Activated B cell treated with CpG ODN at 0.5 μM for 24 hours (primary cell): Measurements from ENCODE around the gene FAM78A. TPM values are rescaled to one million over a fixed set of nuclear protein-coding genes. Genes with fewer than 3 reads are reported as not detected.
"Not testable (repeated sequence)": the region's sequence is repeated elsewhere in the genome, so short reads cannot be mapped to it uniquely, and the experiment has no call there.

Experiments
- ATAC-seq: fragments of 200-7000 bp; cut with Tn5 transposase; one replicate; pipeline ENCODE4 v1.10.0; 2021; ENCODE audit warnings: low read depth, mild to moderate bottlenecking, moderate library complexity
- CTCF ChIA-PET: fragments of 350-600 bp; sonication (Branson Sonifier 250); formaldehyde crosslinking; loops from one replicate; lab custom pipeline; 2021; ENCODE audit warnings: antibody characterized with exemption; lab: Charles Lee
- POLR2A ChIA-PET: fragments of 350-600 bp; sonication (Branson Sonifier 250); formaldehyde crosslinking; loops from one replicate; lab custom pipeline; 2021; ENCODE audit warnings: antibody characterized with exemption; lab: Charles Lee
- DNase-seq: peaks from one replicate; pipeline ENCODE4 v3.0.0; 2022
- H3K27ac Mint-ChIP-seq: one replicate; pipeline ENCODE4 v1.8.0; 2020; ENCODE audit warnings: mixed read lengths
- H3K27me3 Mint-ChIP-seq: one replicate; pipeline ENCODE4 v1.8.0; 2021; ENCODE audit warnings: mixed read lengths
- H3K36me3 Mint-ChIP-seq: one replicate; pipeline ENCODE4 v1.8.0; 2021; ENCODE audit warnings: low read depth, mixed read lengths
- H3K4me1 Mint-ChIP-seq: one replicate; pipeline ENCODE4 v1.8.0; 2021; ENCODE audit warnings: mixed read lengths
- H3K4me3 Mint-ChIP-seq: one replicate; pipeline ENCODE4 v1.8.0; 2020; ENCODE audit warnings: mild to moderate bottlenecking, mixed read lengths
- H3K9me3 Mint-ChIP-seq: one replicate; pipeline ENCODE4 v1.8.0; 2020; ENCODE audit warnings: mixed read lengths
- CTCF ChIP-seq: fragments of 200-600 bp; IDR thresholded peaks from one replicate; pipeline ENCODE4 v1.8.0; 2022; ENCODE audit warnings: antibody characterized with exemption, mild to moderate bottlenecking
- intact Hi-C: fragments of 100-400 bp; cut with micrococcal nuclease; formaldehyde crosslinking; loops from one replicate; pipeline ENCODE4 v1.15.1; 2024
- total RNA-seq: library from RNA; stranded (reverse); gene quantifications from 2 replicates; pipeline ENCODE4 v1.2.3, GENCODE V29; 2022

FAM78A gene
- total RNA-seq, 1 donor from 2014 or later = 22.9 TPM

- Mint-ChIP-seq H3K4me3 (no peak overlapping the region), H3K27me3 (no peaks in the 10 kb centered on the region), H3K4me1 (peaks cover 69% of the 10 kb centered on the region), H3K27ac (peak overlapping the region; percentile 73), H3K36me3 (peaks cover 43% of the 10 kb centered on the region), H3K9me3 (no peaks in the 10 kb centered on the region)
- no peak for TF ChIP-seq CTCF
- DNase-seq = no peak
- ChIA-PET CTCF (no interaction called here), POLR2A (interaction anchor here (0.7 to 1.2 kb wide), 2 partner anchors 12 to 14 kb away, joined by 3 to 6 read pairs; partner anchors contain the start of gene FAM78A)
- intact Hi-C loops = no loop called here
- no peak for ATAC-seq
Measured at GRCh38 chr9:131264231-131264630, 12.1 kb downstream of the FAM78A start.

- H3K36me3 Mint-ChIP-seq = peaks cover 43% of the 10 kb centered on the region
- peaks cover 64% of the 10 kb centered on the region for H3K4me1 Mint-ChIP-seq
- DNase-seq (no peak), ATAC-seq (no peak)
- POLR2A ChIA-PET = interaction anchor here (0.7 to 3.2 kb wide), 8 partner anchors 8 to 58 kb away, joined by 3 to 19 read pairs (median 7); partner anchors contain the start of gene FAM78A
- CTCF ChIA-PET = no interaction called here
- intact Hi-C loops = no loop called here
- no peak for TF ChIP-seq CTCF
- H3K4me3 Mint-ChIP-seq = no peak overlapping the region
- no peaks in the 10 kb centered on the region for H3K27me3 Mint-ChIP-seq
- H3K9me3 Mint-ChIP-seq = no peaks in the 10 kb centered on the region
- H3K27ac Mint-ChIP-seq = peak overlapping the region; percentile 77
Measured at GRCh38 chr9:131263701-131264100, 12.6 kb downstream of the FAM78A start.

GRCh38 chr9:131263033-131263343 lies 13.3 kb downstream of the FAM78A start:
- H3K4me3 Mint-ChIP-seq = peak overlapping the region; percentile 58
- ATAC-seq, DNase-seq, H3K27me3 Mint-ChIP-seq, intact Hi-C loops, H3K9me3 Mint-ChIP-seq, CTCF ChIA-PET: not testable (repeated sequence)
- peaks cover 57% of the 10 kb centered on the region for H3K4me1 Mint-ChIP-seq
- POLR2A ChIA-PET = interaction anchor here (0.7 to 3.2 kb wide), 9 partner anchors 8 to 466 kb away, joined by 3 to 19 read pairs (median 7); no protein-coding TSS in a partner anchor
- H3K36me3 Mint-ChIP-seq = peaks cover 46% of the 10 kb centered on the region
- H3K27ac Mint-ChIP-seq = peak overlapping the region; percentile 91

GRCh38 chr9:131262327-131263032 lies 13.8 kb downstream of the FAM78A start:
- ChIA-PET CTCF (interaction anchor here (0.7 kb wide), 1 partner anchor 56 kb away, joined by 3 read pairs; no protein-coding TSS in a partner anchor), POLR2A (interaction anchor here (0.7 to 14.9 kb wide), 7 partner anchors 8 to 467 kb away, joined by 3 to 593 read pairs (median 7); partner anchors contain the start of gene FAM78A)
- Mint-ChIP-seq H3K27ac (peak overlapping the region; percentile 91), H3K4me1 (peaks cover 55% of the 10 kb centered on the region), H3K36me3 (peaks cover 46% of the 10 kb centered on the region), H3K4me3 (peak overlapping the region; percentile 58), H3K27me3 (no peaks in the 10 kb centered on the region), H3K9me3 (no peaks in the 10 kb centered on the region)
- DNase-seq (no peak), ATAC-seq (peak; percentile 73)
- intact Hi-C loops = loop anchor here (1.0 kb wide), 2 partner anchors 8 to 10 kb away; no protein-coding TSS in a partner anchor
- TF ChIP-seq CTCF = no peak

GRCh38 chr9:131260751-131261452 lies 15.4 kb downstream of the FAM78A start:
- ATAC-seq (no peak), DNase-seq (no peak)
- H3K4me1 Mint-ChIP-seq = peaks cover 51% of the 10 kb centered on the region
- POLR2A ChIA-PET = interaction anchor here (3.2 to 14.9 kb wide), 2 partner anchors 9 to 14 kb away, joined by 19 to 593 read pairs; partner anchors contain the start of gene FAM78A
- no peaks in the 10 kb centered on the region for H3K27me3 Mint-ChIP-seq
- no peaks in the 10 kb centered on the region for H3K9me3 Mint-ChIP-seq
- peaks cover 36% of the 10 kb centered on the region for H3K36me3 Mint-ChIP-seq
- H3K27ac Mint-ChIP-seq = peak overlapping the region; percentile 62
- intact Hi-C loops = no loop called here
- H3K4me3 Mint-ChIP-seq = no peak overlapping the region
- CTCF ChIA-PET = no interaction called here
- TF ChIP-seq CTCF = no peak
